K562 (cell line): Measurements from ENCODE around the gene RPP25. TPM values are rescaled to one million over a fixed set of nuclear protein-coding genes. Genes with fewer than 3 reads are reported as not detected.

ENCODE experiments used
- BRD9 ChIP-seq: fragments of 450-650 bp; IDR thresholded peaks from 2 replicates; pipeline ENCODE4 v1.6.1; 2018; ENCODE audit warnings: low read depth; ENCODE audit not compliant: partially characterized antibody
- CC2D1A ChIP-seq: fragments of 450-650 bp; IDR thresholded peaks from 2 replicates; pipeline ENCODE4 v1.6.1; 2017; ENCODE audit warnings: mild to moderate bottlenecking
- CCNT2 ChIP-seq: IDR thresholded peaks from 2 replicates; pipeline ENCODE4 v1.6.1; 2011; ENCODE audit warnings: borderline replicate concordance, low read depth, mild to moderate bottlenecking, moderate library complexity, mixed read lengths, low read length; ENCODE audit not compliant: insufficient read length; ENCODE audit errors: extremely low read depth
- ESRRA ChIP-seq: fragments of 450-650 bp; IDR thresholded peaks from 2 replicates; pipeline ENCODE4 v1.6.1; 2014; ENCODE audit warnings: low read depth, mild to moderate bottlenecking, moderate library complexity, borderline replicate concordance
- JUND ChIP-seq, 2 experiments: IDR thresholded peaks; 2 replicates in 1 of 2; 3 replicates in 1 of 2; pipeline ENCODE4 v1.6.1; 2011; ENCODE audit warnings: borderline replicate concordance in 2 of 2, low read depth in 2 of 2, low read length in 2 of 2, improper control_type of control experiment in 1 of 2, missing biosample characterization in 1 of 2, missing genetic modification characterization in 1 of 2, missing genetic modification reagents in 1 of 2
- KAT2B ChIP-seq: IDR thresholded peaks from one replicate; pipeline ENCODE4 v1.6.1; 2012; ENCODE audit warnings: low read depth, mild to moderate bottlenecking, control low read depth, inconsistent platforms, low read length, moderate library complexity
- KAT7 ChIP-seq: sonication (generic); formaldehyde crosslinking; IDR thresholded peaks from 2 replicates; pipeline ENCODE4 v1.8.0; 2022; ENCODE audit warnings: missing genetic modification reagents, mild to moderate bottlenecking, borderline replicate concordance
- KLF10 ChIP-seq: fragments of 250-450 bp; sonication (Bioruptor Pico); IDR thresholded peaks from 2 replicates; pipeline ENCODE4 v1.6.1; 2021; ENCODE audit warnings: matching md5 sums
- NFIX ChIP-seq: fragments of 250-450 bp; sonication (Bioruptor Pico); IDR thresholded peaks from 2 replicates; pipeline ENCODE4 v1.4.0; 2020; ENCODE audit warnings: low read depth, mild to moderate bottlenecking, moderate library complexity
- RFX5 ChIP-seq: IDR thresholded peaks from 2 replicates; pipeline ENCODE4 v1.6.1; 2011; ENCODE audit warnings: low read depth, mild to moderate bottlenecking, improper control_type of control experiment, low read length
- SAFB2 ChIP-seq: fragments of 200-400 bp; formaldehyde crosslinking; IDR thresholded peaks from 2 replicates; pipeline ENCODE4 v1.6.1; 2018; ENCODE audit warnings: borderline replicate concordance, low read length, low read depth, moderate library complexity; ENCODE audit not compliant: severe bottlenecking
- SLC30A9 ChIP-seq: fragments of 250-450 bp; sonication (Bioruptor Pico); IDR thresholded peaks from 2 replicates; pipeline ENCODE4 v1.8.0; 2022; ENCODE audit warnings: mild to moderate bottlenecking, moderate library complexity
- SMARCE1 ChIP-seq: fragments of 450-650 bp; IDR thresholded peaks from 2 replicates; pipeline ENCODE4 v1.7.1; 2016; ENCODE audit warnings: mild to moderate bottlenecking
- SPI1 ChIP-seq: IDR thresholded peaks from 2 replicates; pipeline ENCODE4 v1.6.1; 2011; ENCODE audit warnings: low read depth, low read length, control low read depth, borderline replicate concordance
- STAT5A ChIP-seq: IDR thresholded peaks from 2 replicates; pipeline ENCODE4 v1.6.1; 2012; ENCODE audit warnings: low read length, inconsistent platforms, borderline replicate concordance
- TSC22D4 ChIP-seq: fragments of 450-650 bp; IDR thresholded peaks from 2 replicates; pipeline ENCODE4 v1.6.1; 2016; ENCODE audit warnings: missing genetic modification characterization, missing biosample characterization, control low read depth
- ZNF217 ChIP-seq: sonication (generic); formaldehyde crosslinking; IDR thresholded peaks from 2 replicates; pipeline ENCODE4 v1.8.0; 2022; ENCODE audit warnings: mild to moderate bottlenecking, missing genetic modification reagents
- ZNF24 ChIP-seq: fragments of 450-650 bp; IDR thresholded peaks from 2 replicates; pipeline ENCODE4 v1.6.1; 2016
- ZNF444 ChIP-seq: fragments of 250-450 bp; sonication (Bioruptor Pico); IDR thresholded peaks from 2 replicates; pipeline ENCODE4 v1.4.0; 2020; ENCODE audit warnings: mild to moderate bottlenecking, moderate library complexity
- polyA plus RNA-seq, 8 experiments: library from polyadenylated mRNA; depleted of rRNA in 4 of 8; stranded (reverse) in 5 of 8; unstranded in 3 of 8; fragments of >200 nt; fragmentation: Nextera tagmentation in 2 of 8; fragmentation: Illumina TruSeq in 1 of 8; extraction: Ambion mirVana in 2 of 8; extraction: Trizol in 1 of 8; gene quantifications; 2 replicates each; pipeline versions ENCODE4 v1.2.1 to v1.2.3, GENCODE V29; 2011 to 2014; ENCODE audit warnings: inconsistent platforms in 1 of 8, missing spikeins in 1 of 8
- total RNA-seq, 7 experiments: library from RNA; depleted of rRNA in 6 of 7; stranded (reverse); fragments of >200 nt in 6 of 7; fragmentation: Illumina TruSeq in 2 of 7; extraction: Trizol in 2 of 7; gene quantifications; 2 replicates each; pipeline versions ENCODE4 v1.2.1 to v1.2.3, GENCODE V29; 2011 to 2021; ENCODE audit warnings: low replicate concordance in 1 of 7
- TF ChIP-seq, protein P1 (sequence below): sonication (generic); formaldehyde crosslinking; IDR thresholded peaks from 2 replicates; pipeline ENCODE4 v1.9.0; 2022; ENCODE audit warnings: mild to moderate bottlenecking, missing genetic modification reagents
- TF ChIP-seq, protein P2 (sequence below): fragments of 450-650 bp; formaldehyde crosslinking; conservative IDR thresholded peaks from 2 replicates; pipeline ENCODE4 v1.4.0; 2022; ENCODE audit warnings: mild to moderate bottlenecking, missing genetic modification characterization
- TF ChIP-seq, protein P3 (sequence below): fragments of 450-650 bp; formaldehyde crosslinking; IDR thresholded peaks from 2 replicates; pipeline ENCODE4 v1.4.0; 2020; ENCODE audit warnings: mild to moderate bottlenecking, moderate library complexity
- TF ChIP-seq, protein P4 (sequence below): fragments of 250-450 bp; sonication (Bioruptor Pico); IDR thresholded peaks from 2 replicates; pipeline ENCODE4 v1.5.0; 2022; ENCODE audit warnings: mild to moderate bottlenecking

The RPP25 gene
- total and polyA plus RNA-seq, 9 of the 15 experiments (the other 6 are each of a cell fraction or from before 2014, with no cell fraction given) = 1.1 to 12.3 (median 5.6) TPM

DNA sequence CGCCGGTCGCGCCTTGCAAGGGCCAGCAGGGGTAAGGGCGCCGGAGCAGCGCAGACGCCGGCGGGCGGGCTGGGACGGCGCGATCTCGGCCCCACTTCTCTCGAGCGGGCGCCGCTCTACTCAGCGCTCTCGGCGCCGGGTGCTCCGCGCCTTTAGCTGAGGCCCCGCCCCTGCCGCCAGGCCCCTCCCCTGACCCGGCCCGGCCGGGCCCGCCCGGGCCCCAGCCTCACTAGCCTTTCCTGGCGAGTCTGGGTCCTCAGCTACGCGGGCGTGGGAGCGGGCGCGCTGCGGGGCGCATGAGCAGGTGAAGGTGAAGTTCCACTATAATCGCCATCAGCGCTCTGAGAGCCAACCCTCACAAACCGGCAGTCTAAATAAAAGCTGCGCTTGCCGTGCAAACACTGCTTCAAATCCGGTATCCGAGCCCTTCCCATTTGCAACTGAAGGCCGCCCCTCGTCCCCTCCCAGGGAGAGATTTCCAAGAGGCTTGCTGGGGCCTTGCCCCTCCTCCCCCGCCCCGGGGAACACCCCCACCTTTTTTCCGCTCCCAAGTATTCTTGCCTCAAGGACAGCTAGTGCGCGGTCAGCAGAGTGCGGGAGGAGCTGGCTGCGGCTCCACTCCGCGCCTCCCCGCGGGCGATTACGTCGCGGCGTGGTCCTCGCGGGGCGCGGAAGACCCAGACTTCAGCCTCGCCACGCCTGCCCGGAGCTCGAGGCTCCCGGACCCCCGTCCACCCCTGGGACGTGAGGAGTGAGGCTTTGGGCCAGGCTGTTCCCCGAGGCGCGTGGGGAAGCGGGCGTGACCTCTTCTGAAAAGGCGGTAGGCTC lies at the start of gene RPP25 (continued):
- TF ChIP-seq SAFB2 = no peak
- TF ChIP-seq, protein P1, sequence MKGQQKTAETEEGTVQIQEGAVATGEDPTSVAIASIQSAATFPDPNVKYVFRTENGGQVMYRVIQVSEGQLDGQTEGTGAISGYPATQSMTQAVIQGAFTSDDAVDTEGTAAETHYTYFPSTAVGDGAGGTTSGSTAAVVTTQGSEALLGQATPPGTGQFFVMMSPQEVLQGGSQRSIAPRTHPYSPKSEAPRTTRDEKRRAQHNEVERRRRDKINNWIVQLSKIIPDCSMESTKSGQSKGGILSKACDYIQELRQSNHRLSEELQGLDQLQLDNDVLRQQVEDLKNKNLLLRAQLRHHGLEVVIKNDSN (CRISPR knock-in tag) = no peak
- TF ChIP-seq, protein P2, sequence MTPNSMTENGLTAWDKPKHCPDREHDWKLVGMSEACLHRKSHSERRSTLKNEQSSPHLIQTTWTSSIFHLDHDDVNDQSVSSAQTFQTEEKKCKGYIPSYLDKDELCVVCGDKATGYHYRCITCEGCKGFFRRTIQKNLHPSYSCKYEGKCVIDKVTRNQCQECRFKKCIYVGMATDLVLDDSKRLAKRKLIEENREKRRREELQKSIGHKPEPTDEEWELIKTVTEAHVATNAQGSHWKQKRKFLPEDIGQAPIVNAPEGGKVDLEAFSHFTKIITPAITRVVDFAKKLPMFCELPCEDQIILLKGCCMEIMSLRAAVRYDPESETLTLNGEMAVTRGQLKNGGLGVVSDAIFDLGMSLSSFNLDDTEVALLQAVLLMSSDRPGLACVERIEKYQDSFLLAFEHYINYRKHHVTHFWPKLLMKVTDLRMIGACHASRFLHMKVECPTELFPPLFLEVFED = no peak
- TF ChIP-seq JUND (IDR thresholded peaks at IDR 0.05; ENCODE audit: borderline replicate concordance, low read depth, low read length) = no peak
- no peak for TF ChIP-seq JUND (tag; IDR thresholded peaks at IDR 0.05; ENCODE audit: borderline replicate concordance, low read depth, low read length)
- TF ChIP-seq STAT5A = no peak
- no peak for TF ChIP-seq SMARCE1
- no peak for TF ChIP-seq BRD9
- no peak for TF ChIP-seq KAT7 (CRISPR knock-in tag)
- no peak for TF ChIP-seq KLF10
- no peak for TF ChIP-seq SLC30A9 (CRISPR knock-in tag)
- TF ChIP-seq, protein P3, sequence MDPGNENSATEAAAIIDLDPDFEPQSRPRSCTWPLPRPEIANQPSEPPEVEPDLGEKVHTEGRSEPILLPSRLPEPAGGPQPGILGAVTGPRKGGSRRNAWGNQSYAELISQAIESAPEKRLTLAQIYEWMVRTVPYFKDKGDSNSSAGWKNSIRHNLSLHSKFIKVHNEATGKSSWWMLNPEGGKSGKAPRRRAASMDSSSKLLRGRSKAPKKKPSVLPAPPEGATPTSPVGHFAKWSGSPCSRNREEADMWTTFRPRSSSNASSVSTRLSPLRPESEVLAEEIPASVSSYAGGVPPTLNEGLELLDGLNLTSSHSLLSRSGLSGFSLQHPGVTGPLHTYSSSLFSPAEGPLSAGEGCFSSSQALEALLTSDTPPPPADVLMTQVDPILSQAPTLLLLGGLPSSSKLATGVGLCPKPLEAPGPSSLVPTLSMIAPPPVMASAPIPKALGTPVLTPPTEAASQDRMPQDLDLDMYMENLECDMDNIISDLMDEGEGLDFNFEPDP (CRISPR knock-in tag) = no peak
- no peak for TF ChIP-seq KAT2B
- TF ChIP-seq CC2D1A = no peak
- TF ChIP-seq, protein P4, sequence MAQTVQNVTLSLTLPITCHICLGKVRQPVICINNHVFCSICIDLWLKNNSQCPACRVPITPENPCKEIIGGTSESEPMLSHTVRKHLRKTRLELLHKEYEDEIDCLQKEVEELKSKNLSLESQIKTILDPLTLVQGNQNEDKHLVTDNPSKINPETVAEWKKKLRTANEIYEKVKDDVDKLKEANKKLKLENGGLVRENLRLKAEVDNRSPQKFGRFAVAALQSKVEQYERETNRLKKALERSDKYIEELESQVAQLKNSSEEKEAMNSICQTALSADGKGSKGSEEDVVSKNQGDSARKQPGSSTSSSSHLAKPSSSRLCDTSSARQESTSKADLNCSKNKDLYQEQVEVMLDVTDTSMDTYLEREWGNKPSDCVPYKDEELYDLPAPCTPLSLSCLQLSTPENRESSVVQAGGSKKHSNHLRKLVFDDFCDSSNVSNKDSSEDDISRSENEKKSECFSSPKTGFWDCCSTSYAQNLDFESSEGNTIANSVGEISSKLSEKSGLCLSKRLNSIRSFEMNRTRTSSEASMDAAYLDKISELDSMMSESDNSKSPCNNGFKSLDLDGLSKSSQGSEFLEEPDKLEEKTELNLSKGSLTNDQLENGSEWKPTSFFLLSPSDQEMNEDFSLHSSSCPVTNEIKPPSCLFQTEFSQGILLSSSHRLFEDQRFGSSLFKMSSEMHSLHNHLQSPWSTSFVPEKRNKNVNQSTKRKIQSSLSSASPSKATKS (CRISPR knock-in tag) = no peak
- TF ChIP-seq SPI1 = no peak
- no peak for TF ChIP-seq TSC22D4 (tag)
- no peak for TF ChIP-seq RFX5
- TF ChIP-seq ESRRA = no peak
- no peak for TF ChIP-seq ZNF217 (CRISPR knock-in tag)
- no peak for TF ChIP-seq ZNF24
- no peak for TF ChIP-seq NFIX (CRISPR knock-in tag)
- no peak for TF ChIP-seq ZNF444 (CRISPR knock-in tag)
- TF ChIP-seq CCNT2 = no peak
